Panc1 (cell line): ENCODE data around the gene PHKG1. TPM values are rescaled to one million over a fixed set of nuclear protein-coding genes. Genes with fewer than 3 reads are reported as not detected.

Source experiments
- ATAC-seq: fragments of 200-7000 bp; cut with Tn5 transposase; 2 replicates; pipeline ENCODE4 v1.9.1; 2020; ENCODE audit warnings: mild to moderate bottlenecking, moderate library complexity
- BruUV-seq: library from RNA; stranded (reverse); fragments of 400-500 nt; replicated peaks from 2 replicates; lab custom pipeline; 2021; lab: Mats Ljungman, UMichigan
- CTCF ChIA-PET: fragments of 300-600 bp; sonication (Branson Sonifier 250); formaldehyde crosslinking; loops from one replicate; lab custom pipeline; 2022; ENCODE audit warnings: antibody characterized with exemption; lab: Charles Lee
- POLR2A ChIA-PET: fragments of 300-600 bp; sonication (Branson Sonifier 250); formaldehyde crosslinking; loops from one replicate; lab custom pipeline; 2022; ENCODE audit warnings: antibody characterized with exemption; lab: Charles Lee
- DNase-seq: peaks from one replicate; pipeline ENCODE4 v3.0.0-alpha.2; 2010; ENCODE audit warnings: low read depth, low spot score
- H3K27ac ChIP-seq: 2 replicates; pipeline ENCODE4 v1.5.1; 2011; ENCODE audit warnings: mild to moderate bottlenecking, low read length, inconsistent platforms
- H3K27me3 ChIP-seq: fragments of 200-500 bp; sonication (Bioruptor generic); 2 replicates; pipeline ENCODE4 v1.6.0; 2014; ENCODE audit warnings: low read length, inconsistent platforms; ENCODE audit not compliant: control insufficient read depth, insufficient read depth
- H3K36me3 ChIP-seq: fragments of 200-500 bp; sonication (Bioruptor generic); 2 replicates; pipeline ENCODE4 v1.5.1; 2014; ENCODE audit warnings: inconsistent platforms, mild to moderate bottlenecking, low read length, moderate library complexity; ENCODE audit not compliant: control insufficient read depth, insufficient read depth
- H3K4me1 ChIP-seq: 2 replicates; pipeline ENCODE4 v1.5.1; 2011; ENCODE audit warnings: inconsistent platforms, mild to moderate bottlenecking, low read length, moderate library complexity; ENCODE audit not compliant: control insufficient read depth, insufficient read depth
- H3K4me3 ChIP-seq, 2 experiments: 2 replicates each; pipeline ENCODE4 v1.5.1; 2011 to 2012; ENCODE audit warnings: low read depth in 2 of 2, low read length in 2 of 2, mild to moderate bottlenecking in 2 of 2, inconsistent platforms in 1 of 2, moderate library complexity in 1 of 2
- H3K9me3 ChIP-seq: fragments of 200-500 bp; sonication (Bioruptor generic); 2 replicates; pipeline ENCODE4 v1.5.1; 2014; ENCODE audit warnings: low read depth, mild to moderate bottlenecking, inconsistent platforms, low read length, moderate library complexity; ENCODE audit not compliant: control insufficient read depth, insufficient read depth
- CTCF ChIP-seq: fragments of 450-650 bp; IDR thresholded peaks from 2 replicates; pipeline ENCODE4 v1.5.1; 2017; ENCODE audit warnings: mild to moderate bottlenecking
- POLR2AphosphoS5 ChIP-seq: IDR thresholded peaks from 2 replicates; pipeline ENCODE4 v1.6.1; 2012; ENCODE audit warnings: mild to moderate bottlenecking, low read depth, low read length, moderate library complexity
- REST ChIP-seq, 2 experiments: IDR thresholded peaks; 2 replicates each; pipeline ENCODE4 v1.6.1; 2011 to 2012; ENCODE audit warnings: low read depth in 2 of 2, control low read depth in 1 of 2, low read length in 1 of 2, mild to moderate bottlenecking in 1 of 2, moderate library complexity in 1 of 2; ENCODE audit not compliant: insufficient read depth in 1 of 2
- SIN3A ChIP-seq: IDR thresholded peaks from 2 replicates; pipeline ENCODE4 v1.6.1; 2012; ENCODE audit warnings: low read depth, mild to moderate bottlenecking, low read length, moderate library complexity, borderline replicate concordance; ENCODE audit not compliant: insufficient read depth
- TCF7L2 ChIP-seq: IDR thresholded peaks from 2 replicates; pipeline ENCODE4 v1.6.1; 2011; ENCODE audit warnings: mild to moderate bottlenecking, low read depth, low read length, inconsistent platforms
- in situ Hi-C: cut with HindIII; loops from 2 replicates; pipeline ENCODE4 v1.10.0; 2016; ENCODE audit warnings: low sequenced_read_pairs, low pct_unique_long_range_greater_than_20kb
- intact Hi-C: fragments of 100-400 bp; cut with micrococcal nuclease; formaldehyde crosslinking; loops from one replicate; pipeline ENCODE4 v1.10.0; 2022; ENCODE audit not compliant: unreplicated experiment
- total RNA-seq: library from RNA; stranded (reverse); gene quantifications from one replicate; pipeline ENCODE4 v1.2.1, GENCODE V29; 2021; ENCODE audit not compliant: unreplicated experiment

The PHKG1 gene
- total RNA-seq, 1 experiment from 2014 or later: 0.67 TPM

GRCh38 chr7:56086761-56087160, 6.0 kb downstream of the PHKG1 start:
- TF ChIP-seq CTCF (no peak), SIN3A (no peak), POLR2AphosphoS5 (no peak), REST (IDR thresholded peaks at IDR 0.05; ENCODE audit: insufficient read depth in 1 of 2, low read depth in 2 of 2, low read length in 1 of 2) (no peak), TCF7L2 (no peak)
- DNase-seq (no peak), ATAC-seq (no peak)
- ChIA-PET CTCF (no interaction called here), POLR2A (no interaction called here)
- H3K4me3 ChIP-seq: no peak overlapping the region
- no peak overlapping the region for H3K27ac ChIP-seq
- BruUV-seq: no TSS peak
- no peaks in the 10 kb centered on the region for H3K4me1 ChIP-seq
- in situ Hi-C loops (no loop called here), intact Hi-C loops (no loop called here)
- H3K27me3 ChIP-seq: no peaks in the 10 kb centered on the region
- no peaks in the 10 kb centered on the region for H3K36me3 ChIP-seq
- H3K9me3 ChIP-seq: no peaks in the 10 kb centered on the region

- Histone ChIP-seq H3K4me1 (peaks cover 14% of the 10 kb centered on the region), H3K9me3 (no peaks in the 10 kb centered on the region), H3K27me3 (no peaks in the 10 kb centered on the region), H3K4me3 (no peak overlapping the region), H3K27ac (no peak overlapping the region), H3K36me3 (no peaks in the 10 kb centered on the region)
- in situ Hi-C loops (no loop called here), intact Hi-C loops (no loop called here)
- CTCF ChIA-PET: no interaction called here
- ATAC-seq (no peak), DNase-seq (no peak)
- POLR2A ChIA-PET: interaction anchor here (0.6 kb wide), 1 partner anchor 40 kb away, joined by 8 read pairs; no protein-coding TSS in a partner anchor
- TF ChIP-seq TCF7L2 (no peak), POLR2AphosphoS5 (no peak), CTCF (no peak), REST (IDR thresholded peaks at IDR 0.05; ENCODE audit: insufficient read depth in 1 of 2, low read depth in 2 of 2, low read length in 1 of 2) (no peak), SIN3A (no peak)
- no TSS peak for BruUV-seq
Observed at GRCh38 chr7:56083150-56083785, 9.5 kb downstream of the PHKG1 start.
